GM21515 (cell line): ENCODE measurements around the gene P2RX5.

Source experiments
- ATAC-seq: cut with Tn5 transposase; IDR thresholded peaks from one replicate; pipeline ENCODE4 v1.9.1; 2021; ENCODE audit not compliant: unreplicated experiment

The P2RX5 gene

DNA sequence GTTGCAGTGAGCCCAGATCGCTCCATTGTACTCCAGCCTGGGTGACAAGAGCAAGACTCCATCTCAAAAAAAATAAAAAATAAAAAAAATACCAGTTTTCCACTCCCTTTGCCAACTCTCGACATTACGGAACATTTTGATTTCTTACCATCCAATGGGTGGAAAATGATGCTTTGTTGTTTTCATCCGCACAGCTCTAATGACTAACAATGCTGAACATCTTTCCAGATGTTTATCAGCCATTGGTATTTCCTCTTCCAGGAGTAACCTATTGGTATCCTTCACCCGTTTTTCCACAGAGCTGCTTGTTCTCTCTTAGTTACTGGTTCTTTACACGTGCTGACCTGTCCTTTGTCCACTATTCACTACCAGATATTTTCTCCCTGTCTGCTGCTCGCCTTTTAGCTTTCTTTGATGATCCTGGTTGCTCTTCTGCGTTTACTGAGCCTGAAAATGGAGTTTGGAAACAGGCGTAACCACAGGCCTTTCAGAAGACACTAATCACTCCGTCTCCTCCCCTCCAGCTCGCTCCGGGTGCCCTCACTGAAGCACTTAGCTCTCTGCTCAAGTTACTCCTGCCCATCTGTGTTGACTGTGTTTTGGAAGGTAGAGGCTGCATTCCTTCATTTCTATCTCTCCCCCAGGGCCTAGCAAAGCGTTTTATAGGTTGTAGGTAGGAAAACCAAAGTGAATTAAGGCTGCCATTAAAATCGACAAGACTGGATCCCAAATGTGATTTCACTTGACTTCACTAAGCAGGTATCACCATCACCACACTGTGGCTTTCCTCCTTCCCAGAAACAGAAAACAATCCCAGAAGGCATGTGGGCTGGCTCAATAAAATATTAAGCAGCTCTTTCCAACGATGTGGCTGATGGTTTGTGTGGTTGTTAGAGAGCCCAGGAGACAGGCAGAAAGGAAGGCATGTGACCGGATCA lies 68.9 kb downstream of the P2RX5 start:
- ATAC-seq: no peak
